HFFc6 (cell line): ENCODE results near the gene RPN1. TPM values are rescaled to one million over a fixed set of nuclear protein-coding genes. Genes with fewer than 3 reads are reported as not detected.

Experiments used
- DNase-seq: peaks from one replicate; pipeline ENCODE4 v3.0.0-alpha.2; 2018
- H3K27ac Mint-ChIP-seq: 2 replicates; pipeline ENCODE4 v1.8.0; 2020; ENCODE audit warnings: mild to moderate bottlenecking, mixed read lengths
- H3K27me3 Mint-ChIP-seq: 2 replicates; pipeline ENCODE4 v1.8.0; 2021; ENCODE audit warnings: mild to moderate bottlenecking, moderate library complexity, mixed read lengths; ENCODE audit not compliant: insufficient read depth
- H3K36me3 Mint-ChIP-seq: 2 replicates; pipeline ENCODE4 v1.8.0; 2021; ENCODE audit warnings: low read depth, mixed read lengths
- H3K4me1 Mint-ChIP-seq: 2 replicates; pipeline ENCODE4 v1.8.0; 2020; ENCODE audit warnings: low read depth, mixed read lengths
- H3K4me3 Mint-ChIP-seq: 2 replicates; pipeline ENCODE4 v1.8.0; 2020; ENCODE audit warnings: mild to moderate bottlenecking, moderate library complexity, mixed read lengths
- H3K9me3 Mint-ChIP-seq: 2 replicates; pipeline ENCODE4 v1.8.0; 2020; ENCODE audit warnings: mild to moderate bottlenecking, mixed read lengths
- CTCF ChIP-seq: fragments of 200-600 bp; sonication (generic); IDR thresholded peaks from 2 replicates; pipeline ENCODE4 v1.5.0; 2021; ENCODE audit warnings: antibody characterized with exemption, mild to moderate bottlenecking
- total RNA-seq, 6 experiments: library from RNA; stranded (reverse); fragmentation: NEBNext Ultra II Directional; extraction: Animal tissue kit (Norgen Biotek cat#: 25700); gene quantifications; 2 replicates in 1 of 6; 3 replicates in 5 of 6; pipeline ENCODE4 v1.2.3, GENCODE V29; 2021

Gene RPN1
- total RNA-seq, 6 experiments from 2014 or later = 277 to 332 (median 315) TPM

GRCh38 chr3:128634075-128634611 is 16.5 kb downstream of the RPN1 start:
- Mint-ChIP-seq H3K36me3 (peaks cover 19% of the 10 kb centered on the region), H3K4me1 (no peaks in the 10 kb centered on the region), H3K27ac (no peak overlapping the region), H3K4me3 (no peak overlapping the region), H3K27me3 (no peaks in the 10 kb centered on the region; the same call in 1 of the 2 replicates), H3K9me3 (no peaks in the 10 kb centered on the region)
- TF ChIP-seq CTCF = no peak
- DNase-seq = no peak

GRCh38 chr3:128632301-128632700 is 18.3 kb downstream of the RPN1 start:
- Mint-ChIP-seq H3K4me3 (no peak overlapping the region), H3K4me1 (no peaks in the 10 kb centered on the region), H3K9me3 (no peaks in the 10 kb centered on the region), H3K27ac (no peak overlapping the region), H3K36me3 (peaks cover 17% of the 10 kb centered on the region), H3K27me3 (no peaks in the 10 kb centered on the region; the same call in 1 of the 2 replicates)
- no peak for TF ChIP-seq CTCF
- DNase-seq = no peak

GRCh38 chr3:128629936-128630335 is 20.7 kb downstream of the RPN1 start:
- no peak overlapping the region for H3K27ac Mint-ChIP-seq
- peaks cover 38% of the 10 kb centered on the region for H3K36me3 Mint-ChIP-seq
- H3K9me3 Mint-ChIP-seq = no peaks in the 10 kb centered on the region
- no peak overlapping the region for H3K4me3 Mint-ChIP-seq
- DNase-seq = no peak
- no peaks in the 10 kb centered on the region; the same call in 1 of the 2 replicates for H3K4me1 Mint-ChIP-seq
- no peaks in the 10 kb centered on the region; the same call in 1 of the 2 replicates for H3K27me3 Mint-ChIP-seq
- TF ChIP-seq CTCF = no peak

GRCh38 chr3:128625409-128625945 is 25.1 kb downstream of the RPN1 start:
- no peaks in the 10 kb centered on the region for H3K9me3 Mint-ChIP-seq
- peaks cover 67% of the 10 kb centered on the region for H3K36me3 Mint-ChIP-seq

GRCh38 chr3:128624526-128625138 is 26.0 kb downstream of the RPN1 start:
- DNase-seq = no peak
- Mint-ChIP-seq H3K27me3 (peaks cover 4% of the 10 kb centered on the region), H3K4me1 (peaks cover 17% of the 10 kb centered on the region), H3K27ac (no peak overlapping the region), H3K9me3 (no peaks in the 10 kb centered on the region), H3K36me3 (peaks cover 67% of the 10 kb centered on the region), H3K4me3 (no peak overlapping the region)
- TF ChIP-seq CTCF = no peak

More at GRCh38 chr3:128625409-128625945, 25.1 kb downstream of the RPN1 start:
- Mint-ChIP-seq H3K4me3 (no peak overlapping the region), H3K27me3 (peaks cover 2% of the 10 kb centered on the region; the same call in 1 of the 2 replicates), H3K4me1 (peaks cover 9% of the 10 kb centered on the region), H3K27ac (no peak overlapping the region)
- no peak for TF ChIP-seq CTCF
- no peak for DNase-seq
